ENCODE measurements around the gene RIPPLY3. TPM values are rescaled to one million over a fixed set of nuclear protein-coding genes. Genes with fewer than 3 reads are reported as not detected.

Gene RIPPLY3
- total RNA-seq, 1 donor from 2014 or later = 3.7 TPM

GRCh38 chr21:36968976-36969375, 37.5 kb upstream of the RIPPLY3 start:
- Mint-ChIP-seq H3K27ac (no peak overlapping the region), H3K4me3 (peak overlapping the region; percentile 14), H3K9me3 (no peaks in the 10 kb centered on the region), H3K27me3 (no peaks in the 10 kb centered on the region), H3K36me3 (peaks cover 5% of the 10 kb centered on the region), H3K4me1 (ENCODE audit: unreplicated experiment) (peaks cover 7% of the 10 kb centered on the region)
- TF ChIP-seq CTCF (conservative IDR thresholded peaks at IDR 0.05) = no peak
- no peak for DNase-seq (ENCODE audit: extremely low spot score, unreplicated experiment)

- H3K27me3 Mint-ChIP-seq = no peaks in the 10 kb centered on the region
- no peaks in the 10 kb centered on the region for H3K9me3 Mint-ChIP-seq
- H3K4me3 Mint-ChIP-seq = no peak overlapping the region
- TF ChIP-seq CTCF (conservative IDR thresholded peaks at IDR 0.05) = no peak
- no peak for DNase-seq (ENCODE audit: extremely low spot score, unreplicated experiment)
- H3K36me3 Mint-ChIP-seq = peaks cover under 1% of the 10 kb centered on the region
- peaks cover 13% of the 10 kb centered on the region for H3K4me1 Mint-ChIP-seq (ENCODE audit: unreplicated experiment)
- no peak overlapping the region for H3K27ac Mint-ChIP-seq
These were observed 32.3 kb upstream of the RIPPLY3 start for GRCh38 chr21:36973986-36974850.

GRCh38 chr21:36974851-36975192, 31.7 kb upstream of the RIPPLY3 start:
- Mint-ChIP-seq H3K27me3 (no peaks in the 10 kb centered on the region), H3K36me3 (no peaks in the 10 kb centered on the region), H3K4me1 (ENCODE audit: unreplicated experiment) (peaks cover 13% of the 10 kb centered on the region), H3K9me3 (no peaks in the 10 kb centered on the region), H3K27ac (no peak overlapping the region), H3K4me3 (no peak overlapping the region)
- no peak for TF ChIP-seq CTCF (conservative IDR thresholded peaks at IDR 0.05)
- no peak for DNase-seq (ENCODE audit: extremely low spot score, unreplicated experiment)

GRCh38 chr21:36976228-36976861, 30.2 kb upstream of the RIPPLY3 start:
- no peaks in the 10 kb centered on the region for H3K9me3 Mint-ChIP-seq
- TF ChIP-seq CTCF (conservative IDR thresholded peaks at IDR 0.05) = no peak

GRCh38 chr21:36976882-36977651, 29.4 kb upstream of the RIPPLY3 start:
- peak overlapping the region; percentile 40 for H3K4me3 Mint-ChIP-seq
- H3K36me3 Mint-ChIP-seq = no peaks in the 10 kb centered on the region
- H3K9me3 Mint-ChIP-seq = no peaks in the 10 kb centered on the region
- peaks cover 13% of the 10 kb centered on the region for H3K27me3 Mint-ChIP-seq
- DNase-seq (ENCODE audit: extremely low spot score, unreplicated experiment) = no peak
- peak overlapping the region; percentile 43 for H3K27ac Mint-ChIP-seq
- TF ChIP-seq CTCF (conservative IDR thresholded peaks at IDR 0.05) = peak; percentile 85
- H3K4me1 Mint-ChIP-seq (ENCODE audit: unreplicated experiment) = peaks cover 21% of the 10 kb centered on the region

More at GRCh38 chr21:36976228-36976861, 30.2 kb upstream of the RIPPLY3 start:
- Mint-ChIP-seq H3K4me3 (no peak overlapping the region), H3K4me1 (ENCODE audit: unreplicated experiment) (peaks cover 21% of the 10 kb centered on the region), H3K27ac (peak overlapping the region; percentile 43), H3K36me3 (no peaks in the 10 kb centered on the region), H3K27me3 (peaks cover 9% of the 10 kb centered on the region)
- no peak for DNase-seq (ENCODE audit: extremely low spot score, unreplicated experiment)

Measured in type B pancreatic cell (in vitro differentiated cells).